ENCODE measurements around the gene RALGAPA2.

The RALGAPA2 gene

GRCh38 chr20:20472684-20473274 lies 239.7 kb downstream of the RALGAPA2 start:
- no peak overlapping the region for H3K27ac ChIP-seq
- TF ChIP-seq CTCF (IDR thresholded peaks at IDR 0.05): no peak
- TF ChIP-seq ZFX (IDR thresholded peaks at IDR 0.05; ENCODE audit: borderline replicate concordance): no peak

- H3K27ac ChIP-seq: no peak overlapping the region
Observed at GRCh38 chr20:20466341-20466879, 246.0 kb downstream of the RALGAPA2 start.

DNA sequence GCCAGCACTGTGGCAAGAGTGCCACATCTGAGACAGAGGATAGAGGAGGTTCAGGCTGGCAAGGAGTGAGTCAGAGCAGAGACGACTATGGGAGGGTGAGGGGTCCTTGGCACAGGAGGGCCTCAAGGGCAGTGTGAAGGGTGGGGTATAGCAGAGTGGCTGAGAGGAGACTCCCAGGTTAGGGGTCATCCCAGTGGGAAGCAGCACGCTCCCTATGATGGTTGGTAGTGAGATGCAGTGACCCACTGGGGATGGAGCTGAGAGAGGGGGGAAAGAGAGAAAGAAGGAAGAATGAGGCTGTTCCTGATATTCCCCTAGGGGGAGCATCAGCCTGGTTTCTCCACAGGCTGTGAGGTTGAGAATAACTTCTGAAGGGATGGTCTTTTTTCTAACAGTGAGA lies 247.2 kb downstream of the RALGAPA2 start:
- TF ChIP-seq ZFX (IDR thresholded peaks at IDR 0.05; ENCODE audit: borderline replicate concordance): no peak
- TF ChIP-seq CTCF (IDR thresholded peaks at IDR 0.05): no peak
- H3K27ac ChIP-seq: no peak overlapping the region

More at GRCh38 chr20:20466341-20466879, 246.0 kb downstream of the RALGAPA2 start:
- TF ChIP-seq CTCF (IDR thresholded peaks at IDR 0.05): no peak
- TF ChIP-seq ZFX (IDR thresholded peaks at IDR 0.05; ENCODE audit: borderline replicate concordance): no peak

DNA sequence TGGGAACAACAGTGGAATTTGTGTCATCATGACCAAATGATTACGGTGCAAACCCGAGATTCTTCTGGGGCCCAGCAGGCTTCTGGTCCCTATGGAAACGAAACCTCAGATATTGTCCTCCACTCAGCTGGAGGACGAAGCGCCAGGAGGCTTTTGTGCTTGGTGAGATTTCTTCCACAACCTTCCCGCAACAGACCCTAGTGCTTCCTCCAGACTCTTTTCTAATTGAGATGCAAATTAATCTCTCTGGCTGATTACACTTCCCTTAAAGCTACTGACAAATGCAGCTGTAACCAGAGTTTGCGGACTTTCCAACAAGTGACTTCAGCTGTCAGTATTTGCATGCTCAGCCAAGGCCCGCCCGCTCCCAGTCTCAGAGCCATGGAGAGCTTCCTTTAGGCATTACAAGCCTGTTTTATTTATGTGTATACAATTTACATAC lies 248.5 kb downstream of the RALGAPA2 start:
- no peak overlapping the region for H3K27ac ChIP-seq
- TF ChIP-seq ZFX (IDR thresholded peaks at IDR 0.05; ENCODE audit: borderline replicate concordance) (no peak), CTCF (IDR thresholded peaks at IDR 0.05) (no peak)

GRCh38 chr20:20462185-20462584 lies 250.3 kb downstream of the RALGAPA2 start:
- no peak overlapping the region for H3K27ac ChIP-seq
- TF ChIP-seq CTCF (IDR thresholded peaks at IDR 0.05) (no peak), ZFX (IDR thresholded peaks at IDR 0.05; ENCODE audit: borderline replicate concordance) (no peak)

DNA sequence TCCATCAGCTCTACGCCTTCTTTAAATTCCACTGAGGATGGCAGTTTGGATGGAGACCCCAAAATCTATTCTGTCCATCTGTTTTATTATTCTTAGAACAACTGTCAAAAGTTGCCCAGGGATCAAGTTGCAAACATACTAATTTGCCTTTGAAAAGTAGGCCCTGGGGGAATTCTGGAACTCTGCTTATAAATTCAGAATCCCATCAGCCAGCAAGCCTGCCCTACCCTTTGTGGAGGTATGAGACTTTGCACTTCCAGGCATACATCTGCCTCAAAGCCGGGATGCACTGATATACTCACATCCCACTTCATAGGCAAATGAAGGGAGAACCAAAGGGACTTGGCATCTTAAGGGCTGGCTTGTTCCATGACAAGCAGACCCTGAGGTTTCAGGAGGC lies 250.9 kb downstream of the RALGAPA2 start:
- TF ChIP-seq CTCF (IDR thresholded peaks at IDR 0.05): no peak
- TF ChIP-seq ZFX (IDR thresholded peaks at IDR 0.05; ENCODE audit: borderline replicate concordance): no peak
- no peak overlapping the region for H3K27ac ChIP-seq

DNA sequence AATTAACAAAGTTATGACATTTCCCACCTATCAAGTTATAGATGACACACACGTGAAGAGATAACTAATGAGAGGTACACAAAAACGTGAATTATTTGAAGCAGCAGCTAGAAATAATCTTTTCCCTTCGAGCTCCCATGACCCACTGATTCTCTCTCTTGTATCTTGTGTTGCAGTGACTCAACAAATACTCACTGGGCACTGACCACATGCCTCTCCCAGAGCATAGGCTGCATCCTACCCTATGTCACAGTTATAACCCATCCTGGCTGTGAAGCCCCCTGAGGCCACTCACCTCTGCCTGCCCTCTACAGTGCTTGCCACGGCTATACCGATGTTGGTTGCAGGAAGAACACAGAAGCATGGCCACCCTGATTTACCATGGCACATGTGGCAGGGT lies 252.7 kb downstream of the RALGAPA2 start:
- no peak overlapping the region for H3K27ac ChIP-seq
- no peak for TF ChIP-seq ZFX (IDR thresholded peaks at IDR 0.05; ENCODE audit: borderline replicate concordance)
- no peak for TF ChIP-seq CTCF (IDR thresholded peaks at IDR 0.05)
